Brain pericyte (primary cell): ENCODE data around the gene CACNA1C.

Experiments
- DNase-seq: peaks from one replicate; pipeline ENCODE4 v3.0.0-alpha.2; 2012; ENCODE audit warnings: low read depth, low spot score

CACNA1C gene

DNA sequence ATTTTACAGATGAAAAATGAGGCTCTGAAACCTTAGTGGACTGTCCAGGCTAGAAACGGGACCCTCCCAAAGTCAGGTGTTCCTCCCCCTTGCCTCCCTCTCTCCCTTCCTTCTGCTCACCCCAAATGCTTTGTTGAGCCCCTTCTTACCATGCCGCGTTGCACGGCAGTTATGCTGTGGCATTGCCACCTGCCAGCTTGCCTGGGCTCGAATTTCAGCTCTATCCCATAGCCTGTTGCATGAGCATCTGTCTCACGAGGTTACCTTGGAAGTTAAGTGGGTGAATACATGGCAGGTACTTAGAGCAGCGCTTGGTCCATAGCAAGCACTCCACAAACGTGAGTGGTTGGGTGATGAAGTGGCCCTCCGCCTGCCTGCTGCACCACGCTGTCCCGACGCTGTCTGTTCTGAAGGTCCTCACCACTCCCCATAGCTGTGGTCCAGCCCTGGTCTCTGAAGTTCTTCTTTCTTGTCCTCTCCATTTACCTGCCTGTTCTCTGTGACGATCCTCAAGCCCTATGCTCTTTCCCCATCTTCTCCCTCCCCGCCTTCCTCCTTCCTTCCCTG, 269.9 kb downstream of the CACNA1C start:
- DNase-seq, result no peak

DNA sequence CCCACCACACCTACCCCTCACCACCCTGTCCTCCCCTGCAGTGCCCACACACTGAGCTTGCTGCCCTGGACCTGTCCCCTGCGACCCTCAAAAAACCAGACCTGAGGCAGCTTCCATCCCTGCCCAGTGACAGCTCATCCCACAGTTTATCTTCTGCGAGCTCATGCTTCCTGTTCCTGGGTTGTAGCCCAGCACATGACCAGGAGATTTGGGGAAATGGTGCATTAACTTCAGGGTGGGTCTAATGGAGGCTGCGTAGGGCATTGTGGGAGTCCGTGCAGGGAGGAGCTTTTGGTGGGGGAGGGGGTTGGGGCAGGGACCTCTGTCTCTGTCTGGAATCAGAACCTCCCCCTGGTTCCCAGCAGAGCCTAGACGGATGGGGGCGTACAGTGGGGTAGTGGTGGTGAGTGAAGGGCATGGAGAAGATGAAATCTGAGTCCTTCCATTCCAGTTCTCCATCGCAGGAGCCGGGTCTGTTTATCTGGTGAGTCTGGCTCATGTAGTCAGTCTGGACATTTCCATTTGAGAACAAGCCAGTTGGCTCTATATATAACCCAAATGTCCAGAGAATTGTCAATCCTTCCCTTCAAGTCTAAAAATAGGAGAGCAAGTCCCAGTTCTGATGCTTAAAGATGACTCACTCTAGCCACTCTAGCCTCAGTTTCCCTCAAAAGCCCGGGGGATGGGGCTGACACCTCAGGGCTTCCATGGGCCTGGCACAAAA, 270.9 kb downstream of the CACNA1C start:
- DNase-seq, result no peak

DNA sequence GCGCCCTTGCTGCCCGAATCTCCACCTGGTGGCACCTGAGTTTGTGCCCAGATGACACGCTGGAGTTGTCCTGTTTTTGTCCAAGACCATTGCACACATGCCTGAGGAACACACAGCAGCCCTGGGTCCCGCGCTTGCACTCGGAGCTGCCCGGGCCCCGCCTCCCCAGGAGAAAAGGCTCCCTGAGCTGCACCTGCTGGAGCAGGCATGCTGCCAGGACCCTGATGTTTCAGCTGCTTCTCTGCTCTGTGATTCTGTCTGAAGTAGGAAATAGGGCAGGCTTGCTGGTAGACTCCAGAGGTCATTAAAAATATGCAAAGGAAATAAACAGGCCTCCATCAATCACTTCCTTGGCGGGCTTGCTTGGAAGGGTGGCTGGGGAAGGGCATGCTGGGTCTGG, 271.6 kb downstream of the CACNA1C start:
- DNase-seq, result no peak

DNA sequence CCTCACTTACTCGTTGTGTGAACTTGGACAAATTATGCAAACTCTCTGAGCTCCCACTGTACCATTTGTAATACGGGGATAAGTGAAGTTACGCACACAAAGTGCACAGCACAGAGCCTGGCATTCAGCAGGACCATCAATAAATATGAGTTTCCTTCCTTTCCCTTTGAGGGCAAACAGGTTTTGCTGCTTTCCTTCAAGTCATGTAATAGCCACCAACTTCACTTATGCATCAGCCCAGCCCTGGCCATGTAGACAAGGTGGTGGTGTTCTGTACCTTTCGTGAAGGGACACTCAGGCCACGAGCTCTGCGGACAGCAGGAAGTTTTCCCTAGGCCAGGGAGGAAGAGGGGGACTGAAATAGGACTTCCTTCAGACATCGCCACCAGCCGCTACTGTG, 272.7 kb downstream of the CACNA1C start:
- no peak for DNase-seq

DNA sequence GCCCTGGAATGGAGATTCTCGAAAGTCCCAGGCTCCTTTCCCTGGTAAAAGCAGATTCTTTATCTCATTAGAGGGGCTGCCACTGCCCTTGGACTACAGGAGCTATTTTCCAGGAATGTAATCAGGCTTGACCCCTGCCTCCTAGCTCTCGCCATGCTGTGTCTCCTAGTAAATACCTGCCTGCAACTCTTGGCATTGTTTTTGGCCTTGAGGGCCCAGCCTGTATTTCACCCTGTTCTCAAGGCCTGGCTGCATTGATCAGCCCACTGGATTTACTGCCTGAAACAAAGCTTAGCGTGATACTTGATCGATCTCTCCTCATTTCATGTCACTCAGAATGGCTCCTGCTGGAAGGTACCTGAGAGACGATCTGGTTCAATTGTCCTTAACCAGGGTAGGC, 273.7 kb downstream of the CACNA1C start:
- DNase-seq, result no peak

DNA sequence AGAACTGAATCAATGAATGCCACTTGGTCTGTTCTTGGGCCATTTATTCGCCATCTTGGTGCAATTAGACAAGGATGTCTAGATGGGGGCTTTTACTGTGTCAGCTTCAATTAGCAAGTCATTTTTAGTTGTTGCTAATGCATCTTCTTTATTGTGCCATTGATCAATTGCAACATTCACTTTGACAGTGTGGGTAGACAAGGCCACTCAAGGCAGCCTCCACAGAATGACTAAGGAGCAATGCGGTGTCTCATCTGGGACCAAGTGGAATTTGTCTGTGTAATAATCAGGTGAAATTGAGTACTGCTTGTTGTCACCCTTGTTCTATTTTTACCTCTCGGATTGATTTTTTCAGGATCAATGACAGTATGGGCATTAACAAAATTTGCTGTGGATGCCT, 275.9 kb downstream of the CACNA1C start:
- no peak for DNase-seq

DNA sequence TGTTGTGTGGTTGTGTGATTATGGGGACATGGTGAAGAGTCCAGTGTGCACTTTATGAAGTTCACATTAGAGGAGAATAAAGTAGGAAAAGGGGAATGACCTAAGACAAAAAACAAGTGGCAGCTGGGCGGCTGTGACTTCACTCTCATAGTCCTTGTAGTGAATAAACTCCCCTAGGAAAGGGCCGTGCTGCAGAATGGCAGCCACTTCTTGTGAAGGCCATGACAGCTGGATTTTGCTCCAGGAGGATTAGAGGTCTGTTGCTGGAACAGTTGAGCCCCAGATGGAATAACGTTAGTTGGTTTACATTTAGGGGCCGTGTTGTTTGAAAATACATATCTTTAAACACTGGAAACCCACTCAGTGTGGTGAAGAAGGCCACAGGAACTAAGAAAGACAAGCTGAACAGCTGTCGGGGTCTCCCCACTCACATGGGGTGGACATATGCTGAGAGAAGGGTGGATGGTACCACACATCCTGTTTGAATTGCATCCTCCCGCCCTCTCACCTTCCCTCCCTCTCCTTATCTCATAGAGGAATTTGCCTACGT, 276.9 kb downstream of the CACNA1C start:
- no peak for DNase-seq

DNA sequence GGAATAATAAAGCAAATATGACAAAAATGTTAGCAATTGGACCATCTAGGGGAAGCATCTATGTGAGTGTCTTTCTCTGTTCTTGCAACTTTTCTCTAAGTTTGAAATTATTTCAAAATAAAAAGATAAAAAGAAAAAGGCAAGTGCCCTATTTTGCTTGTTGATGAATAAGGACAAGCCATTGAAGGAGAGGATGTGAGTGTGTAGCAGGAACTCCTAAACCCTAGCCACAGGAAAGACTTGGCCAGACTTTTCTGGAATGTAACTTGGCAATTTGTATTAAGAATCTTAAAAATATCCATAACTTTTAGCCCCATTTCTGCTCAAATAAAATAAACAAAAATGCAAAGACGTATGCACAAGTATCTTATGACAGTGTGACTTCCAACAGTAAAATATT, 279.4 kb downstream of the CACNA1C start:
- no peak for DNase-seq

DNA sequence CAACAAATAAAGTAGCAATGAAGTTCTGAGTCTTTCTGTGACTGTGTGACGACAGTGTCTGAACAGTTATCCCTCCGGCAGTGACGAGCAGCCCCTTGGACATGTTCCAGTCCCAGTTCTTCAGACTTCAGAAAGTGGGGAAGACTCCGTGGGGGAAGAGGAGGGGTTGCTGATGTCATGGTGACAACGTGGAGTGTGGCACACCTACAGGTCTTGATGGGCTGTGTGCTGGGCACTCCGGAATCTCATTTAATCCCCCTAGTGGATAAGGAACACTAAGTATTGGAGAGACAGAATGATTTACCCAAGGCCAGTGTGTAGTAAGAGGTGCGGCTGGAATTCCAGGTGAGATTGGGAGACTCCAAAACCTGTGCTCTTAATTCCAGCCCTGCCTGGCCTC, 280.2 kb downstream of the CACNA1C start:
- DNase-seq, result no peak

DNA sequence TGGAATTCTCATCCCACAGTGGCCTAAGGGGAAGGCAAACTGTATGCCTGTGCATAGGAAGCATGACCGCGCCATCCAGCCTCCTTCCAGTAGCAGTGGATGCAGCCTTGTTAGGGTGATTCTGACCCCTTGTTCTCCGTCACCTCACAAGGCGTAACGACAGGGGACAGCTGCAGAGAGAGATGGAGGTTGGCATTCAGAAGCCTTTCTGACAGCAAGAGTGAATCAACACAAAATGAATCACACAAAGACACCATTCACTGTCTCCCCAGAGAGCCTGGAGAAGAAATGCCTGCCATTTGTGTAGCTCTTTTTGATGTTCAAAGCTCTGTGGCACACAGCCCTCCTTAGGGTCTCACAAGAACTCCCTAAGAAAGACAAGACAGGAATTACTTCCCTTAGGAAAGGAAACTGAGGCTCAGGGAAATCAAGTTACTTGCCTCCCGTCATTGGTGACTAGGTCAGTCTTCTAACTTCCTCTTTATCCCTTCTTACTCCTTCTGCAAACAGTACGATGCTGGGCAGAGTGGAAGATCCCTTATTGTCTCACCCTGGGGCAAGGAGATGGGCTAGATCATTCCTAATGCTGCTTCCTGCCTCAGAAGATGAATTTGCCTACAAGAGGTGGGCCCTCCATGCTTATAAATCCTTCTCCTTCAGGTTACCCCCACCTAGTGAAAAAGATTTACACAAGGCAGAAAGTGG, 280.9 kb downstream of the CACNA1C start:
- DNase-seq, result no peak

DNA sequence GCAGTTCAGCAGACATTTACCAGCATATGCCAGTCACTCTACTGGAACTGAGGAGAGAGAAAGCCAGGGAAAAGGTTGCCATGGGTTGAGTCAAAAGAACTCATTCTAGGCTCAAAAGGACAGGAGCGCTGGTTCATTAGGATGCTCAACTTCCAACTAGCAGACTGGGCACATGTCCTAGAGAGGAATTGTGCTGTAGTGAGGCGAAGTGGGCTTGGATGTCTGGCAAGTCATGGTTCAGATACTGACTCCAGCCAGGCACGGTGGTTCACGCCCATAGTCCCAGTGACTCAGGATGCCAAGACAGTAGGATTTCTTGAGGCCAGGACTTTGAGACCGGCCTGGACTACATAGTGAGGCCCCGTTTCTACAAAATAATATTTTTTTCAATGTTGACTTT, 281.5 kb downstream of the CACNA1C start:
- no peak for DNase-seq

DNA sequence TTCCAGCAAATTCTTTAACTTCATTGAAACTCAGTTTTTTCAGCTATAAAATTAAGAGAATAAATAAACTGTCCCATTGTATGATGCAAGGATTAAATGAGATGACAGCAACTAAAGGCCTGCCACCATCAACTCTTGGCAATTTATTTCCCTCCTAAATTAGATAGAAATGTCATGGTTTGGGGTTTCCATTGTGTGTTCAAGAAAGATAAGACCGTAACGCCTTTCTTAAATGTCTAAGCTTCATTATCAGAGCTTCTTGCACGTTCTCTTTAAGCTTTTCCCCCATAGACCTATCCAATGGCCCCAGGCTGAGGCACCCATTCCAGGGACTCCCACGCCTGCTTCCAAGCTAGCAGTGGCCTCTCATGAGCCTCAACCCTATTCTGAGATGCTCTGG, 281.9 kb downstream of the CACNA1C start:
- no peak for DNase-seq

DNA sequence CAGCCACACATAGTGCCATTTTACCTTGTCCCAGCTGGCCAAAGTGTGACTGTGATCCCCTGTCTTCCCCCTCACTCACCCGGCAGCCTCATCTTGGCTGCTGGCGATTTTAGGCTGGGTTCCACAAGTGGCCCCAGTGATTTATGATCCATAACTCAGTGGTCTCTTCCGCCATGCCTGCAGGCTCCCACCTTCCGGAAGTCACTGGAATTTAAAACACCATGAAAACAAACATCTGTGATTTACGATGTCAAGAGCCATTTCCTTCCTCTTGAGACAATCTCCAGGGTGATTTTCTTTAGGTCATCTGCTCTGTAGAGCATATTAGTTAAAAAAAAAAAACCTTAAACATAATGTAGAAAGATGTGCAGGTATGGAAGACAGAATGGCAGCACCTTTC, 282.3 kb downstream of the CACNA1C start:
- DNase-seq, result no peak

DNA sequence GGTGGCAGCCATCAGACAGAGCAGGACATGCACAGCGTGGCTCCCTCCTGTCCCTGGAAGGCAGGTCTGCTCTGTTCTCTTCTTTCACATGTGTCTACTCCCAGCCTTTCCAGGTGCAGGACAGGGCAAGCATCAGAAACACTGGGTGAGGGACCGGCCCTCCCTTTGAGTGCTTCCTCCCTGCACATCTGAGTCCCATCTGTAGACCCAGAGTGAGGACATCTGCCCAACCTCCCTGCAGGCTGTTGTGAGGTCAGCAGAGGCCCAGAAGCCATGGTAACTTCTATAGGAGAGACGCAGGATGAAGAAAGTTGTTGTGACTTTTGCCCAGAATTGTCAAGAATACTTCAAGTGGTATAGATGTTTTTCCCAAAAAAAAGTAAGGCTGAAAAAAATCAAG, 282.7 kb downstream of the CACNA1C start:
- DNase-seq, result no peak

DNA sequence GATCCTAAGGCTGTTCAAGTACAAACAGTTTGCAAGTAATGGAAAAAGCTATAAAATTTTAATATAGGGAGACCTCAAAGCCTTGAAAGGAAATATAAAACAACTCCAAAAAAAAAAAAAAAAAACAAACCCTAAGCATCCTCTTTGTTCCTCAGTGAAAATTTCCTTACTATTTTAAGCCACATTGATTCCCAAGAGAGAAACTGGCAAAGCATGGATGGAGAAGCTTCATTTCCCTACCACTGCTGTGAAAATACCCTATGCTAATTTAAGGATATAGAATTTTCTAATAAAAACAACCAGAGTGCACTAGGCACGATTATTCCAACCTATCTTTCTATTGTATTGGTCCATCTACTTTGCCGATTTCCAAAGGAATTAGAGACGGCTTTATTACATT, 283.1 kb downstream of the CACNA1C start:
- DNase-seq, result no peak

DNA sequence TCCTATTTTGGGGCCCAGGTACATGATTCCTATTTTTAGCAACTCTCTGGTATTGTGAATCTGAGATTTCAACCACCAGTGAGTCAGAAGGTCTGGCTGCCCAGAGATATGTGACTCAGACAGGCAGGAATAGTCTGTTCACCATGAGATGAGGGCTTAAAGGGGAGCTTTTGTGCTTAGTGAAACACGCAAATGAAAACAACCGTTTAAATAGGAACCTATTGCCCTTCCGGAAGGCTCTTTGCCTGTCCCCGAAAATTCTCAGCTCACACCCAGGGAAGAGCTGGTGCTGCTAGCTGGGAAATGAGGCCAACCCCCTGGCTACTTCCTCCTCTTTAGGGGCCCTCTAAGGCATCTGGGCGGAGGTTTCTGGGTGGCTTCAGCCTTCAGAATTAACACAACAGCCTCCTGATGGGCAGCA, 283.6 kb downstream of the CACNA1C start:
- DNase-seq, result no peak

DNA sequence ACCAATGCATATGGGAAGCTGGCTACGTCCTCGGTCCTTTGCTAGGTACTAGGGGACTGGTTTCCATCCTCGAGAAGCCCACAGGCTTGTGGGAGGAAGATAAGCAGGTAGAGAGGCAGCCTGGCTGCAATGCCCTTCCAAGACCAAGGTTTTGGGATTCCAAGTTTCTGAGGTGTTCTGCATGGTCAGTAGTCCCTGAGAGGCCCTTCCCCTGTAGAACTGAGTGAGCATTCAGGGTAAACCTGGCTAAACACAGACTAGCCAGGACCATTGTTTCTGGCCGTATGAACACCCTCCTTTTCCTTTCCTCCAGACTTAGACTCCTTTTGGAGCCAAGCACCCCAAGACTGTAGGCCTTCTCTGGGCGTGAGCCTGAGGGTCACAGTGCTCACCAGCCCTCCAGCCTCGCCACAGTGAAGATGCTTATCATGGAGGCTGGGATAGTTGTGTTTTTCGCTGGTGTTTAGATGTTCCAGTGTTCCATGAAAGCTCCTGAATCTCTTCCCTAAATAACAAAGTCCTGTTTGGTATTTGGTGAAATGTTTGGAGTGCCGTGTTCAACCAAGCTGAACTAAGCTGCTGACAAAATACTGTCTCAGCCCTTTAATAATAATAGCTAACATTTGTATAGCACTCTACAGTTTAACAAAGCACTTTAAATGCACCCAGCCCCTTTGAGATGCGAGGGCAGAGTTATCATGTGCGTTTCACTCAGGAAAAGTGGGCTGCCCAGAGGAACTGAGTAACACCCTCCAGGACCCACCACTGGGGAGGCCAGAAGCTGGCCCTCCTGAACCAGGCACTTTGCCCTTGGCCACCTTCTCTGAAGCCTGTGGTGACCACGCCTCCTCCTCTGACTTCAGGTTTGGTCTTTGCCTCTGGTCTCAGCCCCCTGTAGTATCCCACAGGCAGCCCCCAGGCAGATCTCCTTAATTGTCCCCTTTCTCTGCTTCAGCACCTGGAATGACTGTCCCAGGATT, 284.5 kb downstream of the CACNA1C start:
- DNase-seq, result no peak

DNA sequence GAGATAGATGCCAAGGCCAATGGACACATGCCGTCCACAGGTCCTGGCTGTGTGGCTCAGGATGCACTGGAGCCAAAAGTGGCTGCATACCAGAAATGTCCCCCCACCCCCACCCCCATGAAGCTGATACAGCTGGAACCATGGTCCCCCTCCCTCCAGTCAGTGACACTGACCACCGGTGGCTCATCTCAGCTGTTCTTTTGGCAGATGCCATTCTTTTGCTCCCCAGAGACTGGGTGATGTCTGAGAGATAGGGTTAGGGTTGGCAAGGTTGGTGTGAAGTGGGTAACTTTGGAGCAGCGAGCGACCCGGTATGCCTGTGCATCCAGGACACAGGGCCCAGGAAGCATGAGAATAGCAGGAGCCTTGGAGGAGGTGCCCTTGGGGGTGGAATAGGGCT, 285.6 kb downstream of the CACNA1C start:
- no peak for DNase-seq

DNA sequence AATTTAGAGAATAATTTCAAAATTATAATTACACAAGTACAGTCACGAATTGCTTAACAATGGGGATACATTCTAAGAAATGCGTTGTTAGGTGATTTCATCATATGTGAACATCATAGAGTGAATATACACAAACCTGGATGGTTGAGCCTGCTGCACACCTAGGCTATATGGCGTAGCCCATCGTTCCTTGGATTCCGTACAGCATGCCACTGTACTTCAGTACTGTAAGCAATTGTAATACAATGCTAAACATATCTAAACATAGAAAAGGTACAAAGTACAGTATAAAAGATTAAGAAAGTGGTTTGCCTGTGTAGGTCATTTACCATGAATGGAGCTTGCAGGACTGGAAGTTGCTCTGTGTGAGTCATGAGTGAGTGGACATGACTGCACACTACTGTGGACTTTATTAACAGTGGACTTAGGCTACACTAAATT, 286.2 kb downstream of the CACNA1C start:
- DNase-seq, result no peak

DNA sequence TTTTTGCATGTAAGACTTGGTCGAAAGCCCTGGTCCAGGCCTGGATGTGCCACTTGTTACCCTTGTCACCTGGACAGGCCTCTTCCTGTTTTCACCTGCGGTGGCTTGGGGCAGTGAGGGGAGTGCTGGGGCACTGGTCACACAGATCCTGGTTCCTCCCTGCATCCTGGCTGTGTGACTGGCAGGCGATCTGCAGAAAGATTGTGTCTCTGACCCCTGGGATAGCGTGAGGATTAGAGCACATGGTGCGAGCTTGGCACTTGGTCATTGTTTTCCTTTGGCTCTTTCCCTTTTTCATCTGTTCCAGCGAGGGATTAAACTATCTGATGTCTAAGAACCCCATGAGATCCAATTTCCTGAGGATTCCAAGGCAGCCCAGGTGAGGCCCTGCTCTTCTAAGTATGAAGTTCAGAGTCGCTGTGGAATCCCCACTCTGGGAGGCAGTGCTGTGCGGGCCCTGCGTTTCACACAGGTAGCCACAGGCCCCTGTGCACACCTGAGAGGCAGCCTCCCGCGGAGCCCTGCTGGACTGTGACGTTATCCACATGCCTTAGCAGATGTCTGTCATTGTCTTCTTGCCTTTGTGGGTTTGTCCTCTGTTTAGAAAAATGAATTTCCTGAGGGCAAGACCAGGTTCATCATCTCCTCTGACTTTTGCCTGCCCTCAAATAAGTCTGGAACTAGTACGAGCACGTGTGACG, 288.4 kb downstream of the CACNA1C start:
- no peak for DNase-seq

DNA sequence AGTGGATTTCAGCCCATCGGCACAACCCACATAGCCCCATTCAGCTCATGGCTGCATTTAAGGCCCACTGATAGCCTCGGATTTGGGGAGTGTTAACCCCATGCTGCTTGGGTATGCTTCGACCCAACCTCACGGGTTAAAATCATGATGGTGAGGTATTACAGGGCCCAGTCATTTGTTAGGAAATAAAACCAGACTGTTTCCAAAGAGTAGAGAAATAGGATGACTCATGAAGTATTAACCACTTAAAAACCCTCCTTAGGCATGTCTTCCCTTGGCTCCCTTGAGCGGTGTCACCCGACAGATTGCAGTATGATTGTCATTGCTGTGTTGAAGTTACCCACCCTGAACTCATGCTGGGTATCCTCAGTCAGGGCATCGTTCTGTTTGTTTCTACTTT, 289.1 kb downstream of the CACNA1C start:
- DNase-seq, result no peak
